ENCODE measurements around the gene RASAL1. TPM values are rescaled to one million over a fixed set of nuclear protein-coding genes. Genes with fewer than 3 reads are reported as not detected.

RASAL1 gene
- total and polyA plus RNA-seq, 3 experiments from 2014 or later: 0.45 to 0.72 (median 0.51) TPM

GRCh38 chr12:113049976-113050742, 85.4 kb downstream of the RASAL1 start:
- no peak for DNase-seq
- Mint-ChIP-seq H3K4me1 (peaks cover 4 to 8% (median 4%) of the 10 kb centered on the region in 3 donors), H3K36me3 (no peaks in the 10 kb centered on the region), H3K27ac (peak overlapping the region in 1 of 8 donors; percentile 24), H3K27me3 (peaks cover 0 to 5% of the 10 kb centered on the region in 2 donors), H3K9me3 (no peaks in the 10 kb centered on the region), H3K4me3 (no peak overlapping the region)
- H3K4me1 ChIP-seq (ENCODE audit: insufficient read depth, low read length): peaks cover 15% of the 10 kb centered on the region
- no peak overlapping the region for H3K4me3 ChIP-seq (ENCODE audit: low read length)
- CTCF ChIA-PET: interaction anchor here (0.8 to 4.4 kb wide), 11 partner anchors 8 to 154 kb away, joined by 3 to 35 read pairs (median 5); no protein-coding TSS in a partner anchor
- POLR2A ChIA-PET: no interaction called here
- no peaks in the 10 kb centered on the region for H3K27me3 ChIP-seq (ENCODE audit: insufficient read depth, low read length, poor library complexity, severe bottlenecking)
- no peaks in the 10 kb centered on the region for H3K36me3 ChIP-seq (ENCODE audit: insufficient read depth, low read length)
- H3K9me3 ChIP-seq (ENCODE audit: low read length): no peaks in the 10 kb centered on the region
- no peak overlapping the region for H3K27ac ChIP-seq (ENCODE audit: low read depth, low read length)

Other genes starting within 250 kb of the RASAL1 start
- 1 to 10 TPM; 4.5 to 5.5 TPM for gene OAS1, start 228.8 kb downstream of the RASAL1 start, total RNA-seq
- 38.5 TPM for gene OAS1, start 228.8 kb downstream of the RASAL1 start, polyA plus RNA-seq
- 10 to 100 TPM; 11.2 to 12.5 TPM for gene OAS3, start 197.3 kb downstream of the RASAL1 start, total RNA-seq
- gene OAS3, start 197.3 kb downstream of the RASAL1 start, polyA plus RNA-seq: 22.0 TPM
- gene OAS2, start 157.2 kb downstream of the RASAL1 start, total RNA-seq: 10 to 100 TPM; 40.1 to 46.6 TPM
- gene OAS2, start 157.2 kb downstream of the RASAL1 start, polyA plus RNA-seq: 50.9 TPM
- gene DTX1, start 79.0 kb downstream of the RASAL1 start, total RNA-seq: 1 to 10 TPM; 2.0 to 2.2 TPM
- gene DTX1, start 79.0 kb downstream of the RASAL1 start, polyA plus RNA-seq: 0.98 TPM
- gene CFAP73, start 14.0 kb upstream of the RASAL1 start, total RNA-seq: under 1 TPM; 0.16 to 0.33 TPM
- gene CFAP73, start 14.0 kb upstream of the RASAL1 start, polyA plus RNA-seq: not detected
- 100 to 1,000 TPM; 131 to 133 TPM for gene DDX54, start 49.7 kb upstream of the RASAL1 start, total RNA-seq
- 47.7 TPM for gene DDX54, start 49.7 kb upstream of the RASAL1 start, polyA plus RNA-seq
- 10 to 100 TPM; 21.1 to 22.5 TPM for gene RITA1, start 50.0 kb upstream of the RASAL1 start, total RNA-seq
- gene RITA1, start 50.0 kb upstream of the RASAL1 start, polyA plus RNA-seq: 27.4 TPM
- gene TPCN1, start 85.7 kb upstream of the RASAL1 start, total RNA-seq: 10 to 100 TPM; 21.3 to 24.1 TPM
- 10.1 TPM for gene TPCN1, start 85.7 kb upstream of the RASAL1 start, polyA plus RNA-seq
- gene SLC8B1, start 199.3 kb upstream of the RASAL1 start, total RNA-seq: 10 to 100 TPM; 14.9 to 16.8 TPM
- gene SLC8B1, start 199.3 kb upstream of the RASAL1 start, polyA plus RNA-seq: 26.8 TPM
- 10 to 100 TPM; 19.5 to 20.7 TPM for gene PLBD2, start 222.8 kb upstream of the RASAL1 start, total RNA-seq
- 10.0 TPM for gene PLBD2, start 222.8 kb upstream of the RASAL1 start, polyA plus RNA-seq

Measured in CD8-positive, alpha-beta memory T cell (primary cell).